AG09309 (cell line): ENCODE data around the gene MICAL3.
"Not testable (repeated sequence)": the region's sequence is repeated elsewhere in the genome, so short reads cannot be mapped to it uniquely, and the experiment has no call there.

ENCODE experiments used
- DNase-seq: peaks from one replicate; pipeline ENCODE4 v3.0.0-alpha.2; 2010; ENCODE audit warnings: low read depth
- H3K4me3 ChIP-seq: 2 replicates; pipeline ENCODE4 v1.5.1; 2011; ENCODE audit warnings: mild to moderate bottlenecking, low read depth, low read length, moderate library complexity; ENCODE audit not compliant: control insufficient read depth
- CTCF ChIP-seq: IDR thresholded peaks from 2 replicates; pipeline ENCODE4 v1.5.1; 2011; ENCODE audit warnings: mild to moderate bottlenecking, low read depth, low read length, inconsistent platforms; ENCODE audit not compliant: insufficient read depth, control insufficient read depth; ENCODE audit errors: missing control alignments

The MICAL3 gene

GRCh38 chr22:17770180-17771077 lies 253.9 kb downstream of the MICAL3 start:
- no peak for DNase-seq
- no peak overlapping the region for H3K4me3 ChIP-seq
- no peak for TF ChIP-seq CTCF

DNA sequence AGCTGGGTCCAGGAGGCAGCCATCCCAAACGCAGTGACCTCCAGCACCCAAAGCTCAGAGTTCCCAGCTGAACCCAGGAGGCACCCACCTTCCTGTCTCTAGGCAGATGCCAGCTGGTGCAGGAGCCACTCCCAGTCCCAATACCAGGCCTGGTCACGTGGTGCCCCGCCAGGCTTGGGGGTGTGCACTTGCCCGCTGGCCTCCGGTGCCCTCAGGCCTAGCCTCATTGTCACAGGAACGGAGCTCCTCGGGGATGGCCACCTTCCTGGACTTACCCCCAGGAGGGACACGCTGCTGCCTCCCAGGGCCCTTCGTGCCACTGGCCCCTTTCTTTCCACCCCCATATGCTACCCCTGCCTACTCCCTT lies 254.7 kb downstream of the MICAL3 start:
- no peak overlapping the region for H3K4me3 ChIP-seq
- no peak for DNase-seq
- TF ChIP-seq CTCF: no peak

DNA sequence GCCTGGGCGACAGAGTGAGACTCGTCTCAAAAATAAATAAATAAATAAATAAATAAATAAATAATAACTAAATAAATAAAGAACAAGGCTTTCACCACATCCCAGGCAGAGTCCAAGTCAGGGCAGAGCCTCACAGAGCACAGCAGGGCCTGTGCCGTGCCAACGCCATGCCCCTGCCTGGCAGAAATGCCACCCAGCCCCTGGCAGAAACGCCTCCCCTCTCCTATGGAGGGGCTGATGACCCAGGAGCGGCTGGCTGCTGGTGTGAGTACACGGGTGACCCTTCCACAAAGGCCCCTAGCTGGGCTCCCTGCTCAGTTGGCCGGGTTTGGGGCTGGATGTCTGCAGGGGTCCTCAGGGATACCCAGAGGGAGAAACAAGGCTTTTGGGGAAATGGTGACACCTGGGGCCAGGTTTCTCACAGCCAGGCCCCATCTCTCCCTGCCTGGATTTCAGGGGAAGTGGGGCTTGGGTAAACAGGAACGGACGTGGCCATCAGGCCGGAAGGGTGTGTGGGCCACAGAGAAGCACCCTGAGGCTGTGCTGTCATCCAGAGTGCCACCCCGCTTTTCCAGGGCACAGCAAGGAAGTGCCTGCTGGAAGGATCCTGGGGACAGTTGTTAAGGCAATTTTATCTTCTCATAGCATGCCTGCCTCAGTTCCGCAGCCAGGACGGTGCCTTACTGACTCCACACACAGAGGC lies 255.2 kb downstream of the MICAL3 start:
- no peak overlapping the region for H3K4me3 ChIP-seq
- DNase-seq: no peak

GRCh38 chr22:17767233-17768065 lies 256.9 kb downstream of the MICAL3 start:
- no peak overlapping the region for H3K4me3 ChIP-seq
- TF ChIP-seq CTCF: no peak
- no peak for DNase-seq

More for the DNA sequence above, 255.2 kb downstream of the MICAL3 start:
- TF ChIP-seq CTCF: no peak

- not testable (repeated sequence) for DNase-seq, H3K4me3 ChIP-seq
These were observed 259.5 kb downstream of the MICAL3 start for GRCh38 chr22:17764852-17765251.

GRCh38 chr22:17764036-17764435 lies 260.3 kb downstream of the MICAL3 start:
- H3K4me3 ChIP-seq: no peak overlapping the region
- DNase-seq: no peak
- no peak for TF ChIP-seq CTCF

- not testable (repeated sequence) for DNase-seq
These were observed 260.9 kb downstream of the MICAL3 start for GRCh38 chr22:17763442-17763841.

More at GRCh38 chr22:17763442-17763841, 260.9 kb downstream of the MICAL3 start:
- H3K4me3 ChIP-seq: not testable (repeated sequence)
